ENCODE results near the gene ETAA1.
A peak's percentile ranks its signal among the peaks of the same experiment; 100 is the strongest.

Gene ETAA1

GRCh38 chr2:67399144-67399543 lies 2.0 kb downstream of the ETAA1 start:
- no peaks in the 10 kb centered on the region for H3K27me3 ChIP-seq
- H3K4me3 ChIP-seq (ENCODE audit: low read depth, low read length): no peak overlapping the region
- no peak for DNase-seq
- TF ChIP-seq CTCF (IDR thresholded peaks at IDR 0.05; ENCODE audit: low read depth, low read length): no peak
- no peaks in the 10 kb centered on the region for H3K9me3 ChIP-seq
- H3K4me1 ChIP-seq: no peaks in the 10 kb centered on the region
- no peaks in the 10 kb centered on the region; the same call in none of the 2 replicates for H3K36me3 ChIP-seq

GRCh38 chr2:67399831-67400489 lies 2.8 kb downstream of the ETAA1 start:
- Histone ChIP-seq H3K27me3 (no peaks in the 10 kb centered on the region), H3K4me3 (ENCODE audit: low read depth, low read length) (no peak overlapping the region), H3K36me3 (no peaks in the 10 kb centered on the region; the same call in none of the 2 replicates), H3K9me3 (no peaks in the 10 kb centered on the region), H3K4me1 (no peaks in the 10 kb centered on the region)
- no peak for TF ChIP-seq CTCF (IDR thresholded peaks at IDR 0.05; ENCODE audit: low read depth, low read length)
- no peak for DNase-seq

- Histone ChIP-seq H3K4me1 (no peaks in the 10 kb centered on the region), H3K4me3 (ENCODE audit: low read depth, low read length) (no peak overlapping the region), H3K9me3 (no peaks in the 10 kb centered on the region), H3K27me3 (no peaks in the 10 kb centered on the region), H3K36me3 (no peaks in the 10 kb centered on the region; the same call in none of the 2 replicates)
- TF ChIP-seq CTCF (IDR thresholded peaks at IDR 0.05; ENCODE audit: low read depth, low read length): no peak
- DNase-seq: no peak
Observed at GRCh38 chr2:67400560-67401485, 3.7 kb downstream of the ETAA1 start.

GRCh38 chr2:67408346-67408745 lies 11.2 kb downstream of the ETAA1 start:
- H3K36me3 ChIP-seq: peaks cover 2% of the 10 kb centered on the region; the same call in 1 of the 2 replicates
- H3K4me3 ChIP-seq (ENCODE audit: low read depth, low read length): no peak overlapping the region
- no peaks in the 10 kb centered on the region for H3K27me3 ChIP-seq
- no peaks in the 10 kb centered on the region for H3K4me1 ChIP-seq
- DNase-seq: no peak
- no peak for TF ChIP-seq CTCF (IDR thresholded peaks at IDR 0.05; ENCODE audit: low read depth, low read length)
- no peaks in the 10 kb centered on the region for H3K9me3 ChIP-seq

- DNase-seq: peak; percentile 2
- Histone ChIP-seq H3K4me1 (no peaks in the 10 kb centered on the region), H3K27me3 (no peaks in the 10 kb centered on the region), H3K4me3 (ENCODE audit: low read depth, low read length) (no peak overlapping the region), H3K36me3 (peaks cover 2% of the 10 kb centered on the region; the same call in 1 of the 2 replicates), H3K9me3 (no peaks in the 10 kb centered on the region)
- no peak for TF ChIP-seq CTCF (IDR thresholded peaks at IDR 0.05; ENCODE audit: low read depth, low read length)
Observed at GRCh38 chr2:67412424-67412823, 15.3 kb downstream of the ETAA1 start.
